Hematopoietic multipotent progenitor cell (in vitro differentiated cells): ENCODE data around the gene GPC6. TPM values are rescaled to one million over a fixed set of nuclear protein-coding genes. Genes with fewer than 3 reads are reported as not detected.

Source experiments
- DNase-seq, 3 donors: peaks; one replicate each; pipeline ENCODE4 v3.0.0-alpha.2; 2011 to 2015; ENCODE audit warnings: low read depth in 2 of 3, low spot score in 2 of 3
- total RNA-seq: library from RNA; depleted of rRNA; stranded (reverse); fragments of >200 nt; gene quantifications from one replicate; pipeline ENCODE4 v1.2.3, GENCODE V29; 2012

GPC6 gene
- total RNA-seq, 1 donor = 0.54 TPM

- DNase-seq = no peak
These were observed 989.9 kb downstream of the GPC6 start for GRCh38 chr13:94216476-94216875.

DNA sequence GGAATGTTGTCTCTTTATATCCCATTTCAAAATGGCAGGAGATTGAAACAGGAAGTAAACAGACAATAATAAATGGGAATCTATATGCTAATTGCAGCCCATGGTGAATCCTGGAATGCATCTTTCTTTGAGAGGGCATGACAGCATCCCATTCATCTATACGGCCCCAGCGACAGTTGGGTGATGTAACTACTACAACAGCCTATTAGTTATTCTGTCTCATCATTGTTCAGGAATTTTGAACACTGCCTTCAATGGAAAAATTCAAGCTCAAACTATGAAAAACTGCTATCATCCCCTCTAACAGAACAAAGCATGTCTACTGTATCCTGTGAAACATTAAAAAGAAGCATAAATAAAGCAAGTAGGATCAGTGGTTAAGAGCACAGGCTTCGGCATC is 990.8 kb downstream of the GPC6 start:
- DNase-seq = no peak

- no peak for DNase-seq
These were observed 991.9 kb downstream of the GPC6 start for GRCh38 chr13:94218537-94218936.

DNA sequence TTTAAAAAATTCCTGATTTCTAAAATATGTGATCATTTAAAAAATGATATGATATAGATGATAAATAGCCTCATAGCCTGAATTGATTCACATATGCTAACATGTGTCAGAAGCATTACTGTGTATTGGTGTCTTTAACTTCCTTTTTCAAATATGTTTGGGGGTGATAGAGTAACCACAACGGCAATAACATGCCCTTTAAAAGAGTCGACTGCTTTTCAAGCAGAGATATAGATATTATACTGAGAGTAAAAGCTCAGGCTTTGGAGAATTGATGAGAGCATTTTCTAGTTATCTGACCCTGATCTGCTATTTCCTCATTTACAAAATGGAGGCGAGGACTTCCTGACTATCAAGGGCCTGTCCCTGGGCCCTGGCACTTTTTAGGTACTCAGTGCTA is 992.3 kb downstream of the GPC6 start:
- peak in 2 of 3 donors; percentile 42 to 77 for DNase-seq

DNA sequence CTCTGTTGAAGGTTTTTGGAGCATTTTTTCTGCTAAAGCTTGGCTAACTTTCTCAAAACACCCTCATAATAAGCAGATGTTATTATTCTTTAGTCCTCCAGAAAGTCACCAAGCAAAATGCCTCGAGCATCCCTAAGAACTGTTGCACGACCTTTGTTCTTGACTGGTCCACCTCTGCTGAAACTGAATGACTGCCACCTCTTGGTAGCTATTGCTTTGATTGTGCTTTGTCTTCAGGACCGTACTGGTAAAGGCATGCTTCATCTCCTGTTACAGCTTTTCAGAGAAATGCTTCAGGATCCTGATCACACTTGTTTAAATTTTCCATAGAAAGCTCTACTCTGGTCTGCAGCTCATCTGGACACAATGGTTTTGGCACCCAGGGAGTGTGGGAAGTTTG is 998.1 kb downstream of the GPC6 start:
- no peak for DNase-seq

- DNase-seq = no peak
These were observed 1000.8 kb downstream of the GPC6 start for GRCh38 chr13:94227255-94227879.

- DNase-seq = no peak
These were observed 1002.2 kb downstream of the GPC6 start for GRCh38 chr13:94228763-94229162.

DNA sequence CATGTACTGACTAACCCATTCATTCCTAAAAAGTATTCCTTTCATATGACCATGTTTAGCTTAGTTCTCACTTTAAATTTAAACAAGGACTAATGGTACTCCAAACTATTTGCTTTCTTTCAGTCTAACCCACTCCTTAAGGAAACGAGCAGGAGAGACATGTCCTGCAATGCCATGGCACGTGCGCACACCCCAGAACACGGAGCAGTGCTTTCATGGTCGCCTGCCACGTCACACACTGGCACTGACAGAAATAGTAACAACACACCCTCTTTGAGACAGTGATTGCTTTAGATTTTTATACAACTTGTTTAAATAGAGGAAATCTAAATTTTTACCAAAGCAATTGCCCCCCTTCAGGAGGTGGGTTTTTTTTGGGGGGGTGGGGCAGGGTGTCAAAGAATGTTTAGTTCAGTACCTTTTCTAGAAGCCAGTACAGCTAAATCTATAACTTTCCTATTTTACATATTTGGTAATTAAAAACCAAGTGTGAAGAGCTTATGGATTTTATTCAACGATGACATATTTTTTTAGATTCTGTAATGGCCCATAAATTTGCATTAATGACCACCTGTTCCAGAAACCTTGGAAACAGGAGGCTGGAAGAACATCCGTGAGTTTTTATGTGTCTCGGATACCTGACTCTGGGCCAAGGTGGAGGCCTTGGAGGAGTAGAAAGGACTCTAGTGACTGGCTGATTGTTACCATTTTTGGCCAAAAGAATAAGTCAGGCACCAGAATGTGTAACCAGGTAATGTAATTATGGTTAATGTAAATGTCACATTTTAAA is 1005.7 kb downstream of the GPC6 start:
- no peak for DNase-seq

DNA sequence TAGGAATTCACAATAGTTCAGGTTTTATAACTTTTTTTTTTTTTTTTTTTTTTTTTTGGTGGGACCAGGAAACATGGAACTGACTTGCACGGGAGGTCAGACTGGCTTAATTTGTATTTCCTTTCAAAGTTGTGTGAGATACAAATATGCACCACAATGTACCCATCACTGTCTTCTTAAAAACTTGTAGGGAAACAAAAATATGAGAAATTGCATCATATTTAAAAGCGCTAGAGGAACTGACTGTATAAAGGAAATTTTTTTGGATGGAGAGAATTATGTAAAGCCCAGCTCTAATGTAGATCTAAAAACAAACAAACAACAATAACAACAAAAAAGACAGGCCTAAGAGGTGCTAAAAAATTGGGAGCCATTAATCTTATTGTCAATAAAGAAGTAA is 1006.3 kb downstream of the GPC6 start:
- DNase-seq = no peak

DNA sequence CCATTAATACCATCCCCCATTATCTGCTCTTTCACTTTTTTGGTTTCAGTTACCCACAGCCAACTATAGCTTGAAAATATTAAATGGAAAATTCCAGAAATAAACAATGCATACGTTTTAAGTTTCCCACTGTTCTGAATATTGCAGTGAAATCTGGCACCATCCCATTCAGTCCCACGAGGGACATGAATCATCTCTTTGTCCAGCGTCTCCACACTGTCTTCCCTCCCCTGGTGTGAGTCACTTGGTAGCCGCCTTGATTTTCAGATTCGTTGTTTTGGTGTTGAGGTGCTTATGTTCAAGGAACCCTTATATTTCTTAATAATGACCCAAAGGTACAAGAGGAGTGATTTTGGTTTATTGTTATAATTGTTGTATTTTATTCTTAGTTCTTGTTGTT is 1006.8 kb downstream of the GPC6 start:
- no peak for DNase-seq

DNA sequence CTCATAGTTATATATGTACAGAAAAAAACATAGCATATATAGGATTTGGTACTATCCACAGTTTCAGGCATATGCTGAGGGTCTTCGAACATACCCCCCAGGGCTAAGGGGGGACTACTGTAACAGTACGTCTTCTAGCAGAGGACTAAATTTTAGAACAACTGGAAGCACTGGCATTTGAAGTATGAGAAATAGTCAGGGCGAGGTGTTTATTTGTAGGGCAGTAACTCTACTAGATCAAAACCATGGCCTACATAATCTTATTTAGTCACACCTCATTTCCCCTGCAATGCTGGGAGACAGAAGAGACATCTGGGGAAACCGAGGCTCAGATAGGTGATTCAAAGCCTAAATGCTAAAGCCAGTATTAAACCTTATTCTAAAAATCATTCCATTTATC is 1007.2 kb downstream of the GPC6 start:
- no peak for DNase-seq

GRCh38 chr13:94234738-94235137 is 1008.1 kb downstream of the GPC6 start:
- no peak for DNase-seq

DNA sequence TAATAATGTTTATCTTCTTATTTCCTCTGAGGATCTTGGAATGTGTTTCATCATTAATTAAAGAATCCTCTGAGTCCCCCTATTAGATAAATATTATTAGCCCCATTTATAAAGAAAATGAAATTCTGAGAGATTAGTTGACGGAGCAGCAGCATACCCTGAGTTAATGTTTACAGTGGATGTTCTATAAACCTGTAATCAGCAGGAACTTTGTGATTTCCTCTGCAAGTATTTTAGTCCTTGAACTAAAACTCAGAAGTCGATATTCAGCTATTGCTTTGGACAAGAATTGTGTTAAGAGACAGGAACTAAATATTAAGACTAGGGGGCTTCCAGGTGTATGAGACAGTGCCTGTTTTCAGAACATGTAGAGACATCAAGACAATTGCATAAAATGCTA is 1009.5 kb downstream of the GPC6 start:
- DNase-seq = no peak

DNA sequence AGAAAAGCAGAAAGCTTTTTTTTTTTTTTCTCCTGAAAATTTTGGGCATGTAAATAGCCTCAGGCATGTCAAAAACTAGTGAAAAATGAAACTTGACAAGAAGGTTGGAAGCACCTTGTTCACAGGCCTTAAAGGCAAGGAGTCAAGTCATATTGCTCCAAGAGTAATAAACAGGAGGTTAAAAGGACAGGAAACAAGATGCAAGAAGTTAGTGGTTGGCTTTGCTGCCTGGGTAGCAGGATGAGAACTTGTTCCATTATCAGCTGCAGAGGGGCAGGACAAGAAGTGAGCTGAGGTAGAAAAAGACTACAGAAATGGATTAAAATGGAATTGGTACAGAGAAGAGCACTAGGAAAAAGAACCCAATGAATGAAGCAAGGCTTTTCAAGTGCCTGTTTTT is 1010.3 kb downstream of the GPC6 start:
- peak in 1 of 3 donors; percentile 62 for DNase-seq

DNA sequence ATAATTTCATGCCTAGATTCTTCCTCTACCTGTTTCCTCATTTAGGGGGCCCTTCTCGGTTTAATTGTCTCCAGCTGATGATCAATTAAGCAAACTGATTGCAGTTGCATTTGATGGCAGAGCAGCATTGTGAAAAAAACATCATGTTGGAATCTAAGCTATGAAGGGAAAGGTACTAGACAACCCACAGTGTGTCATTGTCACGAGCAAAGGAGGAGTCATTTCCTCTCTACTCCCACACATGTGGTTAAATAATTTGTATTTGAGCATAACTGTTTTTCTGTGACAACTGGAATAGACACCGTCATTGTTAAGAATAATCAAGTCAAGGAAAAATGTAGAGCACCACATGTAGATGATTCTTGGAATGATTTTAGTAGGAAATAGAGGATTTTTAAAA is 1012.5 kb downstream of the GPC6 start:
- peak in 2 of 3 donors; percentile 68 to 75 for DNase-seq

DNA sequence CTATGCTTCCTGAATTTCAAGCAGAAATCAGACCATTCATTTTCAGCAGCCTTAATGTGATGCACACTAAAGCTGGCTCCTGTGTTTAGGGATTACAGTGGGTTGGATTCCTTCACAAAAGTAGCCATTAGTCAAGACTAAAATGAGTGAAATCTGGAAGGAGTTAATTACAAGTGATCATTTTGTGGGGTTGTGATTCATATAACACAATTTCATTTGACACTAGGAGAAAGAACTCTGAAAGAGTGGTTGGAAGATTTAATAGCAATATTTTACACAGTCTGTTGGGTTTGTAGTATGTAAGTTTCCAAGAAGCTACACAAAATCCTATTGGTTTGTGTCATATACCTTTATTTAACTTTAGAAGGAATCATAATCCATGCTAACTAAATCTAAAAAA is 1015.9 kb downstream of the GPC6 start:
- DNase-seq = no peak

DNA sequence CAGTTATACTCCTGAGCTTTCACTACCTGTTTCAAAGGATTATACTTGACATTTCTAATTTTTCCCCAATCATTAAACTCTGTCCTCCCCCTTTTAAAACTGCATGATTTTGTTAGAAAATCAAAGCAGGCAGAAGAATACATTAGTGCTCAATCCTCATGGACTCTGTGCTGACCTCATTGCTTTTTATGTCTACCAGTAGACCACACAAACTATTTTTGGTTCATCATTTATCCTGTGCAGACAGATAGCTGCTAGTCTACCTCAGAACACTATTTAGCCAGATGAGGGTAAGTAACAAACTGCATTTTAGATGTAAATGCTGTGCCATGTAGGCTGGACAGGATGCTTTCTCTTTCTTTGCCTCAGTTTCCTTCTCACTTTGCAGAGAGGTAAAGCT is 1016.9 kb downstream of the GPC6 start:
- DNase-seq = no peak

DNA sequence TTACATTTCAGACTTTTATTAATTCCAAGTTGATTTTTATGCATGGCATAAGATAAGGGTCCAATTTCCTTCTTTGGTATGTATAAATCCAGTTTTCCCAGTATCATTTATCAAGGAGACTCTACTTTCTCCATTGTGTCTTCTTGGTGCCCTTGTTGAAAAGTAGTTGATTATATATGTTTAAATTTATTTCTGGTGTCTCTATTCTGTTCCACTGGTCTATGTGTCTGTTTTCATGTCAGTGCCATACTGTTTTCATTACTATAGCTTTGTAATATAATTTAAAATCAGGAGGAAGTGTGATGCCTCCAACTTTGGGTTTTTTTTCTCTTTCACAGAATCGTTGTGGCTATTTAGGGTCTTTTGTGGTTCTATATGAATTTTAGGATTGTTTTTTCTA is 1019.9 kb downstream of the GPC6 start:
- no peak for DNase-seq

- DNase-seq = no peak
These were observed 1021.3 kb downstream of the GPC6 start for GRCh38 chr13:94247890-94248289.

GRCh38 chr13:94248454-94249228 is 1022.0 kb downstream of the GPC6 start:
- no peak for DNase-seq

- no peak for DNase-seq
These were observed 1022.9 kb downstream of the GPC6 start for GRCh38 chr13:94249512-94249911.
